ENCODE data around the gene HOXC5. TPM values are rescaled to one million over a fixed set of nuclear protein-coding genes. Genes with fewer than 3 reads are reported as not detected.

Gene HOXC5
- total RNA-seq, 4 donors from 2014 or later = 0.27 TPM; not detected in 3

DNA sequence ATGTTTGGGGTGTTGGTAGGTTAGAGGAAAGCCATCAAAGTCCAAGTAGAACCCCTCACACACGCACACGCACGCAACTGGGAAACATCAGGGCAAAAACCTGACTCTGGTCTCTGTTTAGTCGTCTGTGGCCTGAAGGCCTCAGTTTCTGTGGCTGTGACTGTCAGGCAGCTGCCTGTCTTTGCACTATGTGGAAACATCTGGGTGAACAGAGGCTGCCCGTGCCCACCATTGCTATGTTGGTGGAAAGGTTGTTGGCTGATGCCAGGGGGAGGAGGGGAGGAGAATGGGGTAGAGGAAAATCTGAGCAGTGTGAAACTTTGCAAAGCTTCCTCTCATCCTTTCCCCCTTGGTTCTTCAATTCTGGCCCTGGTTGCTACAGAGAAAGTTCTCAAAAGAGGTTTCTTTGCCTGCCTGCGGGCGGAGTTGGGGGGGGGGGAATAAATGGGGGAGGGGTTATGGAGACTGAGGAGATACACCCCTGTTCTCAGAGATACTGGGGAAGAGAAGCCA lies 40.4 kb upstream of the HOXC5 start:
- no peaks in the 10 kb centered on the region for H3K9me3 ChIP-seq
- no peak for DNase-seq
- H3K27me3 ChIP-seq = peaks cover 86% of the 10 kb centered on the region
- TF ChIP-seq POLR2A (IDR thresholded peaks at IDR 0.05) = no peak
- TF ChIP-seq, protein P1, sequence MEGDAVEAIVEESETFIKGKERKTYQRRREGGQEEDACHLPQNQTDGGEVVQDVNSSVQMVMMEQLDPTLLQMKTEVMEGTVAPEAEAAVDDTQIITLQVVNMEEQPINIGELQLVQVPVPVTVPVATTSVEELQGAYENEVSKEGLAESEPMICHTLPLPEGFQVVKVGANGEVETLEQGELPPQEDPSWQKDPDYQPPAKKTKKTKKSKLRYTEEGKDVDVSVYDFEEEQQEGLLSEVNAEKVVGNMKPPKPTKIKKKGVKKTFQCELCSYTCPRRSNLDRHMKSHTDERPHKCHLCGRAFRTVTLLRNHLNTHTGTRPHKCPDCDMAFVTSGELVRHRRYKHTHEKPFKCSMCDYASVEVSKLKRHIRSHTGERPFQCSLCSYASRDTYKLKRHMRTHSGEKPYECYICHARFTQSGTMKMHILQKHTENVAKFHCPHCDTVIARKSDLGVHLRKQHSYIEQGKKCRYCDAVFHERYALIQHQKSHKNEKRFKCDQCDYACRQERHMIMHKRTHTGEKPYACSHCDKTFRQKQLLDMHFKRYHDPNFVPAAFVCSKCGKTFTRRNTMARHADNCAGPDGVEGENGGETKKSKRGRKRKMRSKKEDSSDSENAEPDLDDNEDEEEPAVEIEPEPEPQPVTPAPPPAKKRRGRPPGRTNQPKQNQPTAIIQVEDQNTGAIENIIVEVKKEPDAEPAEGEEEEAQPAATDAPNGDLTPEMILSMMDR (IDR thresholded peaks at IDR 0.05) = no peak
- peaks cover 7 to 28% of the 10 kb centered on the region in 2 donors for H3K4me1 ChIP-seq
- H3K27ac ChIP-seq = no peak overlapping the region
- intact Hi-C loops (cut with DNase I) = no loop called here
- H3K36me3 ChIP-seq = no peaks in the 10 kb centered on the region
- whole genome bisulfite sequencing, 2 donors = 23 to 30% methylated on average over 7 of the region's 7 CpGs
- no peak overlapping the region for H3K4me3 ChIP-seq (replicated peaks in 1 of 3)

DNA sequence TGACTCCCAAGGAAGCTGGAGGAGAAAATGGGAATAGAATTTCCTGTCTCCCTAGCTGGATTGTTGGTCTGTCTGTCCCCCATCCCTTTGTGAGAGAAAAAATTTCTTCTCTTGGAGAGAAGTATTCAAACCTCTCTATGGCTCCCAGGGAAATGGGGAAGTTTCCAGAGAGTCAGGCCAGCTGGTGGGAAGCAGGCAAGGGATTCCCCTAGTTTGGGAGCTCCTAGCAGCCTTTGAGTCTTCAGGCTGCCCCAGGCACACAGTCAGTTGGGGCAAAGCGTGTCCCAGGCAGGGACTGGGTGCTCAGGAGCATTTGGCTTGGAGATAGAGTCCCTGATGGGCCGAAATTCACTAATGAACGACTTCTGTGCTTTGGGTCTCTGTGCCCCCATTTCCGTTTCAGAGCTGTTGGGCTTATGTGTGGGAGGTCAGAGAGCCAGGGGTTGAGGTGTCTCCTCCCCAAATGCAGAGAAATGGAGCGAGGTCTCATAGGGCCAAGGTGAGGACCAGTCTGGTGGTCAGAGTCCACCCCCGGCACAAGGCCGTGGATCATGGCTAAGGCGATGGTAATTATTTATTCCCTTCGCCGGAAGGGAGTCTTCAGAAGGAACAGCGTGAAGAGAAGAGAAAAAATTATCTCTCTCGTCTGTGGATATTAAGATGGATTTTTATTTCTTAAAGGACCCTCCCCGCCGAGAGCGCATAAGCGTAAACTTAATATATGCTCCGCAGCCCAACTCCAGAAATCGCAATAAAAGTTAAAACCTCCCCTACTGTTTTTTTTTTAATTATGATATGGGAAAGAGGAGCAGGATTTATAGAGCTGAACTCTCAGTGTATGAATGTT lies 39.5 kb upstream of the HOXC5 start:
- DNase-seq = no peak
- WGBS, 2 donors = 24 to 27% methylated on average over 17 of the region's 18 CpGs
- Histone ChIP-seq H3K4me1 (peaks cover 7 to 29% of the 10 kb centered on the region in 2 donors), H3K27me3 (peaks cover 86% of the 10 kb centered on the region), H3K4me3 (replicated peaks in 1 of 3) (no peak overlapping the region), H3K27ac (no peak overlapping the region), H3K9me3 (no peaks in the 10 kb centered on the region), H3K36me3 (no peaks in the 10 kb centered on the region)
- intact Hi-C loops (cut with DNase I) = no loop called here
- TF ChIP-seq POLR2A (IDR thresholded peaks at IDR 0.05) = no peak
- TF ChIP-seq, protein P1 (IDR thresholded peaks at IDR 0.05) = no peak

DNA sequence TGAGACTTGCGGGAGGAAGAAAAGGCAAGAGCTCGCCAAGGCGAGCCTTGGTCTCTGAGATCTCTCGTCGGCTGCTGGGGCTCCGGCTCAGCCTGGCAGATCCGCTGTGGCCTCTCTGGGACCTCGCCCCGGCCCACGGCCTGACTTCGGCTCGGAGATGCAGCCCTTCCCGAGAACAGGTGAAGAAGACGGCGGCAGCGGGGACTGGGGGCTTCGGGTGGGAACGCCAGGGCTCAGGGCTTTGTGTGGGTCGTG lies 38.9 kb upstream of the HOXC5 start:
- intact Hi-C loops (cut with DNase I) = no loop called here
- peaks cover 7 to 29% of the 10 kb centered on the region in 2 donors for H3K4me1 ChIP-seq

DNA sequence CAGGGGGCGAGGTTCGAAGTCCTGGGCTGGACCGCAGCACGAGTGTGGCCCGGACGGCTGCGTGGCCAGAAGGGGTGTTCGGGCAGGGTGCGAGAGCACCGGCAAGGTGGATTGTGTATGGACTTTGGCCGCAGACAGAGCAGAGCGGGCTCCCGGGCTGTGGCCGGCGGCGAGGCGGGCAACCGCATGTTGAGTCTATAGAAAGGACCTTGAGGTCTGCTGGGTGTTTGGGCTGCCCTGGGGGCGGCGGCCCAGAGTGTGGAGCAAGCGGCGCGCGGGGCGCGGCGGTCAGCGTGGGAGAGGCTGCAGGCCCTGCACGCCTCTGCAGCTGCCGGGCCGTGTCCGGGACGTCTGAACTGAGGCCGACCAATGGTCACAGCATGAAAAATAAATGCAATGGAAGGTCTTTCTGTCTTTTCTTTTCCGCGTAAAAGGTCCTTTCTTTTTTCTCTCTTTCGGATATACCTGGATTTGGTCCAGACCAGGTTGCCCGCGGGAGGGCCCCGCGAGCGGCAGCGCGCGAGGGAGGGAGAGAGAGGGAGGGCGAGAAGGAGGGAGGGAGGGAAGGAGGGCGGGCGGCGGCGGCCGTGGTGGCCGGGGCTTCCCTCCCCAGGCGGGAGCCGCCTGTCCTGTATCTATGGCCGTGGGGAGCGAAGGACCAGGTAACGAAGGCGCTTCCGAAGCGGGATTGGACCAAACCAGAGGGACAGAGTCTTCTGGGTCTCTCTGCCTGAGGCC lies 38.4 kb upstream of the HOXC5 start:
- no peaks in the 10 kb centered on the region for H3K36me3 ChIP-seq
- TF ChIP-seq, protein P1 (IDR thresholded peaks at IDR 0.05) = no peak
- no peak for TF ChIP-seq POLR2A (IDR thresholded peaks at IDR 0.05)
- 6 to 7% methylated on average over 39 to 56 of the region's 60 CpGs for WGBS, 2 donors
- H3K27ac ChIP-seq = no peak overlapping the region
- intact Hi-C loops (cut with DNase I) = no loop called here
- no peaks in the 10 kb centered on the region for H3K9me3 ChIP-seq
- H3K27me3 ChIP-seq = peaks cover 87% of the 10 kb centered on the region
- peaks cover 7 to 29% of the 10 kb centered on the region in 2 donors for H3K4me1 ChIP-seq
- no peak for DNase-seq
- no peak overlapping the region for H3K4me3 ChIP-seq (replicated peaks in 1 of 3)

More for the DNA sequence above, 38.9 kb upstream of the HOXC5 start:
- TF ChIP-seq POLR2A (IDR thresholded peaks at IDR 0.05) = no peak
- TF ChIP-seq, protein P1 (IDR thresholded peaks at IDR 0.05) = no peak
- 9 to 12% methylated on average over 8 to 13 of the region's 19 CpGs for WGBS, 2 donors
- Histone ChIP-seq H3K27ac (no peak overlapping the region), H3K27me3 (peaks cover 86% of the 10 kb centered on the region), H3K9me3 (no peaks in the 10 kb centered on the region), H3K4me3 (replicated peaks in 1 of 3) (no peak overlapping the region), H3K36me3 (no peaks in the 10 kb centered on the region)
- DNase-seq = no peak

DNA sequence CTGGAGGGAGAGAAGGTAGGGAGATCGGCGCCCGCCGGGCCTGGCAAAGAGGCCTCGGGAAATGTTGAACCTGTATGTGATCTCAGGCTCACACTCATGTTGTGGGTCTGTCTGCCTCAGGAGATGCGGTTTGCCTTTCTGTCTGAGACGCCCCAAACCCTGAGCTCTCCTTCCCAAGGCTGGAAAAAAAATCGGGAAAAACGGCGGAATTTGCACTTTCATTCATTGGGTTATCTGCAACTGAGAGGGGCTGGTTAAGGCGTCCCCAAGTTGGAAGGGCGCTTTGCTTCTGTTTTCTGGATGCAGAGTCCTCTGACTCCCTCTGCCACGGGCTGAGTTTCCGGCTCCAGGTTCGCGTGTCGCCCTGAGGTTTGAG lies 37.9 kb upstream of the HOXC5 start:
- DNase-seq = no peak
- Histone ChIP-seq H3K4me1 (peaks cover 7 to 34% of the 10 kb centered on the region in 2 donors), H3K27ac (no peak overlapping the region), H3K27me3 (peaks cover 91% of the 10 kb centered on the region), H3K36me3 (no peaks in the 10 kb centered on the region), H3K9me3 (no peaks in the 10 kb centered on the region), H3K4me3 (replicated peaks in 1 of 3) (peak overlapping the region in 1 of 3 donors; percentile 27)
- WGBS, 2 donors = 8 to 11% methylated on average over 15 to 17 of the region's 17 CpGs
- TF ChIP-seq, protein P1 (IDR thresholded peaks at IDR 0.05) = no peak
- TF ChIP-seq POLR2A (IDR thresholded peaks at IDR 0.05) = no peak
- intact Hi-C loops (cut with DNase I) = no loop called here
